ENCODE measurements around the gene SPATA20.

Gene SPATA20

GRCh38 chr17:50520483-50520882 lies 26.5 kb upstream of the SPATA20 start:
- no peak for DNase-seq

DNA sequence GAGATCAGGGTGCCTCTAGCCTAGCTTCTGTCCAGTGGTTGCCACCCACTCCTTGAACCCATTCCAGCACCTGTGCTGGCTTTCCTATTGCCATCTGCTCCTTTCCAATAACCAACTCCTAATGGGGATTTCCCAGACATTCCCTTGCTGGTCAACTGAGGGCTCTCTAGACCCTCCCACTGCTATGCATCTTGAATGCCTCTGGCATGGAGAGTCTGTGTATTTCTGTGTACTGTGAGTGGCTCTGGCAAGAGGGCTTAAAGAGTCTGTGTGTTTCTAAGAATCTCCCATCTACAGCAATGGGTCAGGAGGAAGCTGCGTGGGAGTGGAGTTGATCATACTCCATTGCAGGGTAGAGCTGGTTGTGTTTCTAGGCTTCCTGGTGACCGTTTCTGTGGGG lies 25.5 kb upstream of the SPATA20 start:
- DNase-seq: no peak

- DNase-seq: no peak
Measured at GRCh38 chr17:50522766-50523165, 24.2 kb upstream of the SPATA20 start.

GRCh38 chr17:50523208-50523607 lies 23.8 kb upstream of the SPATA20 start:
- no peak for DNase-seq

GRCh38 chr17:50524838-50525237 lies 22.1 kb upstream of the SPATA20 start:
- DNase-seq: no peak

DNA sequence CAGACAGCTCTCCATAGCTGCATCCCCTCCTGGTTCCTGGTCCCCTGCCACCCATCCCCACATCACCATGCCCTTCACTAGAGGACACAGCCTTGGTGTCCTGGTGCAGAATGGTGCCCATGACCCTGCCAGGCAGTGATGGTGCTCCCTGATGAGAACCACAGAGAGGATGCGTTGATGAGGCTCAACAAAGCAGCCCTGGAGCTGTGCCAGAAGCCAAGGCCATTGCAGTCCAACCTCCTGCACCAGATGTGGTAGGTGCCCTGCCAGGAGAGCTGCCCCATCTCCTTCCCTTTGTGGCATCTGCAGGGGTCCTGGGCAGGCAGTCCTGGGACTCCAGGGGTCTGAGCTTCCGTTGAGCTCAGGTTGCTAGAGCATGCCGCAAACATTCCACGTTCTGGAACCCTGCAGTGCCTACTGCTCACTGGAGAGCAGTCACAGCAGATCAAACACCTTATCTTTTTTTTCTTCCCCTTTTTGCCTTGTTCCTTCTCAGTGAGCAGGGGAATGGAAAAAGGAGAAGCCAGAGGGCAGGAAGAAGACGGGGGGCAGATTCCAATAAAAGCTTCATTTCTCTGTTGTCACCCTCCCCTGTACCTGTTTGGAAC lies 19.7 kb upstream of the SPATA20 start:
- no peak for DNase-seq

DNA sequence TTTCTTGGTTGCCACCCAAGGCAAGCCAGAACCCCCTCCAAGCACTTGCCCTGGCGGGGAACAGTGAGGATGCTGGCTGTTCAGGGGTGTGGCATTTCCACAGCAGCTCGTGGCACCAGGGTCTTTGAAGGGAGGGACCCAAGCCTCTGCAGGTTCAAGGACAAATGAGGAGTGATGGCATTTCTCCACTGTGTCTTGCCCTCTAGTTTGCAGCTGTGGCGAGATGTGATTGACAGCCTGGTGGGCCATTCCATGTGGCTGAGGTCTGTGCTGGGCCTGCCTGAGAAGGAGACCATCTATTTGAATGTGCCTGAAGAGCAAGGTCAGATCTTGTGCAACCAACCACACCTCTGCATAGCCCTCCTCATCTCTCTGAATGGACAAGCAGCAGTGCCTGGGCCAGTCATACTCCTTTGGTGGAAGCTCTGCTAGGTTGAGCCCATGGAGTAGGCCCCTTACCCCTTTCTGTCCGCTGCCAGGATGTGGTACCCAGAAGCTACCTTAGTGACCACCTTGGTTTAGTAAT lies 19.0 kb upstream of the SPATA20 start:
- DNase-seq: no peak

DNA sequence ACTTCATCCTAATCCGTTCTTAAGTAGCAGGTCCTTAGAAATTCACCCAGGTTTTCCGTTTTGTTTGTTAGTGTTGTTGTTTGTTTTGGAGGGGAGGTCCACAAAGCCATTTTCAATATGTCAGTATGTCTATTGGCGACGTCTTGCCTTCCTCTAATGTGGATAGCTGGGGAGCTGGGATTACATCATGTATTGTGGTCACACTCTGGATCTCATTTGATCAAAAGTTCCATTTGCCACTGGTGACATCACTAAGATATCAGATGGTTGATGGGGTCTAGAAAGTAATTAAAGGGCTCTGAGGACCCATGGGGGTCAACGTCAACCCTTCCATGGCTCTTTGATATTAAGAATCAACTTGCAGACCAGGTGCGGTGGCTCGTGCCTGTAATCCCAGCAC lies 17.1 kb upstream of the SPATA20 start:
- no peak for DNase-seq

DNA sequence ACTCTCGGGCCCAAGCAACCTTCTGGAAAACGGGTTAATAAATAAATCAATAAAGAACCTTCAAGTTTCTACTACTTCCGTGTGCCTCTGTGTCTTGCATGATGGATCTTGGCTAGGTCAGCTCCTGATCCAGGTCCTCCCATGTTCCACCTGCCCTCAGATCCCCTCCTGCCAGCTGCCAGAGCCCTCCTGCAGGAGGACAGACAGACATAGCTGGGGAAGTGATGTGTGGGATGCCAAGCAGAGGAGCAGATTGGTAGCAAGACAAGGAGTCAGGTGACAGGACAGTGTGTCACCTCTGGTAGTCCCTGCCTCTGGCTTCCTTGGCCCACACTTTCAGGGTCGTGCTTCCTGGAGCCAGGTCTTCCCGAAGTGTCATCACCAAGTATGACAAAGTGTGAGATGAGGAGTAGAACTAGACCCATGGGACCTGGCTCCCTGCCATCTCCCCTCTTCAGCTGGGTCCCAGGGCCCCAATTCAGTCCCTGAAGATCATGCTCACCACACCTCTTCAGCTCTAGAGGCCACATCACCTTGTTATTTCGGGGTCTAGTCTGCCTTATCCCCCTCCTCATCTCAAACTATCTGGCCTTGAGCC lies 15.4 kb upstream of the SPATA20 start:
- DNase-seq: no peak

- DNase-seq: no peak
Measured at GRCh38 chr17:50532452-50533024, 14.4 kb upstream of the SPATA20 start, which contains the start of gene EPN3. Gene EPN3, plus strand, starts transcription at chr17:50532735. Its CDS starts 3,822 bp downstream, at chr17:50536557.

GRCh38 chr17:50533185-50533584 lies 13.8 kb upstream of the SPATA20 start:
- DNase-seq: no peak

- no peak for DNase-seq
Measured at GRCh38 chr17:50533720-50534148, 13.2 kb upstream of the SPATA20 start.

- no peak for DNase-seq
Measured at GRCh38 chr17:50534222-50534978, 12.6 kb upstream of the SPATA20 start.

- DNase-seq: no peak
Measured at GRCh38 chr17:50534979-50535326, 12.0 kb upstream of the SPATA20 start.

- DNase-seq: no peak
Measured at GRCh38 chr17:50535407-50535806, 11.6 kb upstream of the SPATA20 start.

GRCh38 chr17:50536683-50537646 lies 10.0 kb upstream of the SPATA20 start:
- DNase-seq: no peak

GRCh38 chr17:50537721-50538548 lies 9.0 kb upstream of the SPATA20 start:
- DNase-seq: no peak

DNA sequence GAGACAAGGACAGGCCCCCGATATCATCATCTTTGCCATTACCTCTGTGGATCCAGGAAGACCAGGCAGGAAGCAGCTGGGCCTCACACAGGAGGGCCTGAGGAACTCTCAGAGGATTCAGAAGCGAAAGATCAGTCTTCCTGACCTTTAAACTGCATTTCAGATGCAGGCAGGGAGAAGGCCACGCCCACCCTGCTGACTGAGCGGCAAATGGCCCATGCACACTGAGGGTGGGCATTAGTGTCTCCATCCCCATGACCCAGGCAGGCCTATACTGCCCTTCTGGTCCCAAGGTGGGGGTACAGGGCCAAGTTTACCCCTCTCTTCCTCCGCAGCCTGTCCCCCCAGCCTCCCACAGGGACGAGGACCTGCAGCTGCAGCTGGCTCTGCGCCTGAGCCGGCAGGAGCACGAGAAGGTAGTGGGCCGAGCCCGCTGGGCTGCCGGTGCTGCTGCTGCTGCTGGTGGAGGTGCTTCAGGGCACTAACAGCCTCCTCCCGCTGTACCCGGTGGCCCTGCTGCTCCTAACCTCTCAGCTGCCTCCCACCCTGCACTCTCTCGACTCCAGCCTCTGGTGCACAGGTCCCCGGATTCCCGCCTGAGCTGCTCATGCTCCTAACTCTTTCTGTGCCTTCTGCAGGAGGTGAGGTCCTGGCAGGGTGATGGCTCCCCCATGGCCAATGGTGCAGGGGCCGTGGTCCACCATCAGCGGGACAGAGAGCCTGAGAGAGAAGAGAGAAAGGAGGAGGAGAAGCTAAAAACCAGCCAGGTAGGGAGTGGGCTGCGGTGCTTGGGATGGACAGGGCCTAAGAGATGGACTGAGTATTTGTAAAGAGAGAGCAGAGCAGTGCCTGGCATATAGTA lies 8.2 kb upstream of the SPATA20 start:
- no peak for DNase-seq

DNA sequence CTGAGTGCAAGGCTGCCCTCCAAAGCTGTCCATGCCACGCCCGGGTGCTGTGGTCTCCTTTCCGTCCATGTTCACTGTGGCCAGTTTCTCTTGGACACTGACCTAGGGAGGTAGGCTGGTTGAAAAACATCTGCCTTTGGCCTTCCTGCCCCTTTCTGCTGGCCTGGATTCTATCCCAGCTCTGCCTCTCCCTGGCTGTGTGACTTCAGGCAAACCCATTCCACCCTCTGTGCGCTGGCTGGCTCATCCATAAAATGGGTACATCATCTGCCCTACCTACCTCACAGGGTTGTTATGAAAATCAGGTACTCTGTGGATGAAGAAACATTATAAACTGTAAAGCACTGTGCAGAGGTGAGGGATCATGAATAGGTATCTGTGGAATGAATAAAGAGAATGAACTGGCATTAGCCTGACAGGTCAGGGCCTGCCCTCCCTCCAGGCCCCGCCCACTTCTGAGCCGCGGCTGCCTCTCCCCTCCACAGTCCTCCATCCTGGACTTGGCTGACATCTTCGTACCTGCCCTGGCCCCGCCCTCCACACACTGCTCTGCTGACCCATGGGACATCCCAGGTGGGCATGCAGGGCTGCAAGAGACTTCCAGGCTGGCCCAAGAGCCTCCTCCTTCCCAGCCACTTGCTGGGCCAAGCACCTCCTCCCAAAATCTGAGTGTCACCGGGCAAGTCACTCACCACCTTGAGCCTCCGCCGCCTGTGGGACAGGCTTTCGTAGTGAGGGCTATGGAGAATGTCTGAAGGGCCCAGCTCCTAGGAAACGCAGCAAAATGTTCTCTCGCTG lies 7.0 kb upstream of the SPATA20 start:
- DNase-seq: no peak

Measured in activated CD4-positive, alpha-beta T cell treated with anti-CD3 and anti-CD28 coated beads, Interleukin-2, amount 50 U/mL, for 1 hour (primary cell).